ENCODE data around the gene FAM72B.
"Not testable (repeated sequence)": the region's sequence is repeated elsewhere in the genome, so short reads cannot be mapped to it uniquely, and the experiment has no call there.

Gene FAM72B

GRCh38 chr1:121152788-121153187, 31.4 kb downstream of the FAM72B start:
- DNase-seq (ENCODE audit: low spot score): not testable (repeated sequence)

- DNase-seq (ENCODE audit: low spot score): not testable (repeated sequence)
Measured at GRCh38 chr1:121151294-121151693, 32.8 kb downstream of the FAM72B start.

DNA sequence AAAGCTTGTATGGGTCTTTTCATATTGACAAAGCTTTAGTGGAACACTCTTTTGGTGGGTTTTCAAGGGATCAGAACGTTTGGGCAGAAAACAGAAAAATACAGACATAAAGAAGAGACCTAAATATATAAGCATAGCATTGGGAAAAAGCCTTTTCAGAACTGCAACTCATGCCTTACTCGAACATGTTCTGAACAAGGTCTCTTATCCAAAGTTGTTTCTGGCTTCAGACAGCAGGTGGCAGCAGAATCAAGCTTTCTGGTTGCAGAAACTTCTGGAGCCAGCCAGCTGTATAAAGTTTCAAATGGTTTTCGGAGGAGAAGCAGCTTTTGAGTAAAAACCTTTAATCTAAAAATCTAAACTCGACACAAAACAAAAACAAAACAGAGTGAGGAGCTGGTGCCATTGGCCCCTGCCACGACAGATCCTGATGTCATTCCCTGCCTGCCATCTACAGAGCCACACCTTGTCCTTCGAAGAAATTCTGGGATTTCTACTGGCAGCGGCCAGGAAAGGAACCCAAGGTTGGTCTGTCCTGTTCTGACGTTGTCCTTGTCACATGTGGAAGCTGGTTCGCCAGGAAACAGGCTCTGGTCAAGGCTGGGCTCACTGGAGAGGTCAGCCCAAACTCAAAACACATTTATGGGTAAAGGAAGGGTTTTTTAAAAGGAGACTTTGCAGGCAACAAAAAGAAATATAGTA, 35.5 kb downstream of the FAM72B start:
- DNase-seq (ENCODE audit: low spot score): not testable (repeated sequence)

DNA sequence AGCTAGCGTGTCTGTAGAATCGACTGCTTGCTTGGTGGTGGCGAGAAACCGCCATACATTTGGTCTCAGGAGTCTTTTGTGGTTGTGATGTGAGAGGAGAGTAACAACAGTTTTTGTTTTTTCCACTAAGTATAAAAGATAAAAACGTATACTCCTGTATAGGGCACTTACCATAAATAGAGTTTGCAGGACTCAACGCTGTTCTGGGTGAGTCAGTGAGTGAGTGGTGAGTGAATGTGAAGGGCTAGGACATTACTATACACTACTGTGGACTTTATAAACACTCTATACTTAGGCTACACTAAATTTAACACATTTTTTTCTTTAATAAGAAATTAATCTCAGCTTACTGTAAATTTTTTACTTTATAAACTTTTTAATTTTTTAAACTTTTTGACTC, 43.7 kb downstream of the FAM72B start:
- not testable (repeated sequence) for DNase-seq (ENCODE audit: low spot score)

DNA sequence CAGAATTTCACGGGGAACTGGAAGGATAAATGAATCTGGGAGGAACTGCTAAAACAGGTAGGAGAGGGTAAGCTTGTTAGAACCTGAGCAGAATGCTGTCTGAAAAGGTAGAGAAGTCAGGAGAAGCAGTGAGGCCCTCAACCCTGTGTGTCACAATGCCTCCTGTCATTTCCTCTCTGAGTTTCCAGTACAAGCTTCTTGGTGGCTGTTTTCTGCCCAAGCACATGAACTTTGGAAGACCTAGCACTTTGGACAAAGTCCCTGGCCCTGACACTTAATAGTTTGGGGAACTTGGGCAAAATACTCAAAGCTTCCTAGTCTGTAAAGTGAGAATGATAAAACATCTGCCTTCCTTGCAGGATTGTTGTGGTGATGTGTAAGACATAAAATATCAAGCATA, 52.6 kb downstream of the FAM72B start:
- not testable (repeated sequence) for DNase-seq (ENCODE audit: low spot score)

GRCh38 chr1:121118480-121118824, 65.7 kb downstream of the FAM72B start:
- DNase-seq (ENCODE audit: low spot score): not testable (repeated sequence)

All from AG08396 (cell line).